ENCODE results near the gene PDHX. TPM values are rescaled to one million over a fixed set of nuclear protein-coding genes. Genes with fewer than 3 reads are reported as not detected.

PDHX gene
- total RNA-seq, 2 experiments from 2014 or later: 17.3 to 17.4 TPM

DNA sequence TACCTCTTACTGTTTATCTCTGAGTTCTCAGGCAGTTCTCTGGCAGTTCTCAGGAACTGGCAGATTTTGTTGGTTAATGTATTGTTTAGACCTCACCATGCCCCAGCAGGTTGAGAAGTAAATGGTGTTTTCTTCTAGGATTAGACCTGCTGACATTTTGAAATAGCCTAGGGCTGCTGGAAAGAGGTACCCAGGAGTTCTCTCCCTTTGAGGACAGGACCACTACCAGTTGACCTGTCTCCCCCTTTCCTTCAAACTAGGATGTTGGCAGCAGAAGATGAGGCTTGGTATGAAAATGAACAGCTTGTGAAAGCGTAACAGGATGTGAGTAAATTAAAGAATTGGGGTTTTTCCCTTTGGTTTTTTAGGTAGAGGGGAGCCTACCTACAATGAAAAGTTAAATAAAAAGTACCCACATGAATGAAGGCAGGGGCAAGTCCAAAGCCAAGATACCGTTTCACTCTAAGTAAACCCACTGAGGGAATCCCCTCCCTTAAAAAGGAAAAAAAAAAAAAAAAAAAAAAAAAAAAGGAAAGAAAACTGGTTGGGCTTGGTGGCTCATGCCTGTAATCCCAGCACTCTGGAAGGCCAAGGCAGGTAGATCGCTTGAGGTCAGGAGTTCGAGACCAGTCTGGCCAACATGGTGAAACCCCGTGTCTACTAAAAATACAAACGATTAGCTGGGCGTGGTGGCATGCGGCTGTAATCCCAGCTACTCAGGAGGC lies 96.2 kb downstream of the PDHX start:
- Mint-ChIP-seq H3K27me3 (no peaks in the 10 kb centered on the region), H3K4me1 (ENCODE audit: low read depth) (peaks cover 43% of the 10 kb centered on the region), H3K36me3 (ENCODE audit: low read depth) (no peaks in the 10 kb centered on the region), H3K27ac (peak overlapping the region; percentile 88), H3K9me3 (no peaks in the 10 kb centered on the region), H3K4me3 (peak overlapping the region; percentile 2)
- H3K27me3 ChIP-seq (ENCODE audit: control insufficient read depth in 1 of 2, insufficient read depth in 2 of 2, low read length in 2 of 2): no peaks in the 10 kb centered on the region
- POLR2A ChIA-PET: interaction anchor here (1.0 to 1.4 kb wide), 5 partner anchors 9 to 152 kb away, joined by 3 to 6 read pairs (median 4); no protein-coding TSS in a partner anchor
- no peaks in the 10 kb centered on the region for H3K9me3 ChIP-seq (ENCODE audit: control insufficient read depth in 1 of 2, insufficient read depth in 1 of 2, low read length in 2 of 2)
- TF ChIP-seq, protein P1, sequence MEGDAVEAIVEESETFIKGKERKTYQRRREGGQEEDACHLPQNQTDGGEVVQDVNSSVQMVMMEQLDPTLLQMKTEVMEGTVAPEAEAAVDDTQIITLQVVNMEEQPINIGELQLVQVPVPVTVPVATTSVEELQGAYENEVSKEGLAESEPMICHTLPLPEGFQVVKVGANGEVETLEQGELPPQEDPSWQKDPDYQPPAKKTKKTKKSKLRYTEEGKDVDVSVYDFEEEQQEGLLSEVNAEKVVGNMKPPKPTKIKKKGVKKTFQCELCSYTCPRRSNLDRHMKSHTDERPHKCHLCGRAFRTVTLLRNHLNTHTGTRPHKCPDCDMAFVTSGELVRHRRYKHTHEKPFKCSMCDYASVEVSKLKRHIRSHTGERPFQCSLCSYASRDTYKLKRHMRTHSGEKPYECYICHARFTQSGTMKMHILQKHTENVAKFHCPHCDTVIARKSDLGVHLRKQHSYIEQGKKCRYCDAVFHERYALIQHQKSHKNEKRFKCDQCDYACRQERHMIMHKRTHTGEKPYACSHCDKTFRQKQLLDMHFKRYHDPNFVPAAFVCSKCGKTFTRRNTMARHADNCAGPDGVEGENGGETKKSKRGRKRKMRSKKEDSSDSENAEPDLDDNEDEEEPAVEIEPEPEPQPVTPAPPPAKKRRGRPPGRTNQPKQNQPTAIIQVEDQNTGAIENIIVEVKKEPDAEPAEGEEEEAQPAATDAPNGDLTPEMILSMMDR (IDR thresholded peaks at IDR 0.05): no peak
- H3K36me3 ChIP-seq (ENCODE audit: insufficient read depth, low read length): no peaks in the 10 kb centered on the region
- ATAC-seq (ENCODE audit: poor library complexity) (peak; percentile 56), DNase-seq (peak in 4 of 14 experiments; percentile 19 to 88 (median 76))
- peaks cover 28% of the 10 kb centered on the region for H3K4me1 ChIP-seq (ENCODE audit: insufficient read depth, low read length)
- H3K27ac ChIP-seq (ENCODE audit: low read depth in 1 of 2, low read length in 2 of 2): peak overlapping the region; percentile 49 to 80
- no peak overlapping the region for H3K4me3 ChIP-seq (ENCODE audit: low read length)
- CTCF ChIA-PET: interaction anchor here (1.0 to 1.4 kb wide), 4 partner anchors 13 to 33 kb away, joined by 3 to 6 read pairs (median 4); no protein-coding TSS in a partner anchor
- intact Hi-C loops (cut with DNase I, micrococcal nuclease): loop anchor here in 1 of 2 experiments (2.0 kb wide), 2 partner anchors 34 to 70 kb away; no protein-coding TSS in a partner anchor

DNA sequence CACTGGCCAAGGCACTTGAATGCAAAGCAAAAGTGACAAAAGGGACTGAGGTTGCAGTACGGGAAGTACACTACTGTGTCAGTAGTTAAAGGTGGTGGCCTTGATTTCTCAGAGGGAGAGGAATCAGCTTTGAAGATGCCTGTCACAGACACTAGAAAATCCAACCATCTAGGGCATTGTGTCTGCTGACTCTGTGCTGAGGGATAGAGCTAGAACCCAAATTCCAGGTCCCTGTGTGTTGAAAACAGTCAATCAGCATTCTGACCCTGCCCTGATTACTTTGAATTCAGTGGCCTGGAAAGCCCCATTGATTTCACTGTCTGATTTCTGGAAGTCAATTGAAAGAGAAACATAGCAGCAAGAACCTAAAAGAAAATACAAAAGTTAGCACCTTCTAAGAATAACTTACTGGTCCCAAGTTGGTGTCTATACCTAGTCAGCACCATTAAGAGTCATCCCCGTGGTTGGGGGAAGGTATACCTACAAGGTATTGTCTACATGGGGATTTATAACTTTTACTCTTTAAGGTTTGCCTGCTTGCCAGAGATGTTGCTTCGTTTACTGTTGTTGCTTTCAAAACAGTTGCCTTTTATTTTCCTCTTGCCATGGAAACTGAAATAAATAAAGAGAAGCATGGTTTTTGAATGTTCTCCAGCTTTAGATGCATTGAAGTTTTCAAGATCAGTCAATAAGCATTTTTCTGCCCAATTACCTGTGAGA lies 97.3 kb downstream of the PDHX start:
- Mint-ChIP-seq H3K4me3 (peak overlapping the region; percentile 36), H3K36me3 (ENCODE audit: low read depth) (no peaks in the 10 kb centered on the region), H3K27me3 (no peaks in the 10 kb centered on the region), H3K27ac (peak overlapping the region; percentile 88), H3K4me1 (ENCODE audit: low read depth) (peaks cover 37% of the 10 kb centered on the region), H3K9me3 (no peaks in the 10 kb centered on the region)
- H3K4me3 ChIP-seq (ENCODE audit: low read length): no peak overlapping the region
- peaks cover 28% of the 10 kb centered on the region for H3K4me1 ChIP-seq (ENCODE audit: insufficient read depth, low read length)
- H3K36me3 ChIP-seq (ENCODE audit: insufficient read depth, low read length): no peaks in the 10 kb centered on the region
- POLR2A ChIA-PET: interaction anchor here (1.3 to 1.4 kb wide), 2 partner anchors 30 to 151 kb away, joined by 4 to 6 read pairs; no protein-coding TSS in a partner anchor
- TF ChIP-seq, protein P1 (IDR thresholded peaks at IDR 0.05): no peak
- no peaks in the 10 kb centered on the region for H3K27me3 ChIP-seq (ENCODE audit: control insufficient read depth in 1 of 2, insufficient read depth in 2 of 2, low read length in 2 of 2)
- CTCF ChIA-PET: interaction anchor here (0.9 to 1.4 kb wide), 6 partner anchors 16 to 133 kb away, joined by 3 to 6 read pairs (median 4); no protein-coding TSS in a partner anchor
- DNase-seq (peak in 6 of 14 experiments; percentile 18 to 85 (median 53)), ATAC-seq (ENCODE audit: poor library complexity) (peak; percentile 81)
- H3K27ac ChIP-seq (ENCODE audit: low read depth in 1 of 2, low read length in 2 of 2): peak overlapping the region; percentile 46 to 80
- H3K9me3 ChIP-seq (ENCODE audit: control insufficient read depth in 1 of 2, insufficient read depth in 1 of 2, low read length in 2 of 2): no peaks in the 10 kb centered on the region
- intact Hi-C loops (cut with DNase I, micrococcal nuclease): loop anchor here in 1 of 2 experiments (2.0 kb wide), 2 partner anchors 33 to 69 kb away; no protein-coding TSS in a partner anchor

GRCh38 chr11:35014346-35014745 lies 97.9 kb downstream of the PDHX start:
- H3K9me3 Mint-ChIP-seq: no peaks in the 10 kb centered on the region
- H3K4me1 ChIP-seq (ENCODE audit: insufficient read depth, low read length): peaks cover 28% of the 10 kb centered on the region
- H3K4me3 Mint-ChIP-seq: no peak overlapping the region
- TF ChIP-seq, protein P1 (IDR thresholded peaks at IDR 0.05): no peak
- H3K27ac Mint-ChIP-seq: peak overlapping the region; percentile 88
- intact Hi-C loops (cut with DNase I, micrococcal nuclease): no loop called here
- ChIA-PET CTCF (interaction anchor here (0.9 to 1.3 kb wide), 5 partner anchors 15 to 132 kb away, joined by 3 to 6 read pairs (median 3); no protein-coding TSS in a partner anchor), POLR2A (no interaction called here)
- H3K36me3 ChIP-seq (ENCODE audit: insufficient read depth, low read length): no peaks in the 10 kb centered on the region
- ATAC-seq (ENCODE audit: poor library complexity) (no peak), DNase-seq (no peak)
- H3K4me1 Mint-ChIP-seq (ENCODE audit: low read depth): peaks cover 37% of the 10 kb centered on the region
- H3K27me3 ChIP-seq (ENCODE audit: control insufficient read depth in 1 of 2, insufficient read depth in 2 of 2, low read length in 2 of 2): no peaks in the 10 kb centered on the region
- H3K9me3 ChIP-seq (ENCODE audit: control insufficient read depth in 1 of 2, insufficient read depth in 1 of 2, low read length in 2 of 2): no peaks in the 10 kb centered on the region
- H3K27me3 Mint-ChIP-seq: no peaks in the 10 kb centered on the region
- H3K4me3 ChIP-seq (ENCODE audit: low read length): no peak overlapping the region
- H3K27ac ChIP-seq (ENCODE audit: low read depth in 1 of 2, low read length in 2 of 2): peak overlapping the region in 1 of 2 donors; percentile 80
- no peaks in the 10 kb centered on the region for H3K36me3 Mint-ChIP-seq (ENCODE audit: low read depth)

Data from CD4-positive, alpha-beta T cell (primary cell).